BE2C (cell line): ENCODE data around the gene POR.

ENCODE experiments used
- DNase-seq: peaks from one replicate; pipeline ENCODE4 v3.0.0-alpha.2; 2020
- H3K27me3 ChIP-seq: fragments of 250-450 bp; sonication (Bioruptor Pico); 2 replicates; pipeline ENCODE4 v1.5.1; 2020; ENCODE audit warnings: mild to moderate bottlenecking
- H3K36me3 ChIP-seq: fragments of 250-450 bp; sonication (Bioruptor Pico); 2 replicates; pipeline ENCODE4 v1.5.1; 2020; ENCODE audit warnings: mild to moderate bottlenecking
- H3K4me1 ChIP-seq: fragments of 250-450 bp; sonication (Bioruptor Pico); 2 replicates; pipeline ENCODE4 v1.5.1; 2020
- H3K4me3 ChIP-seq: 2 replicates; pipeline ENCODE4 v1.5.1; 2011; ENCODE audit warnings: low read depth, low read length
- H3K9me3 ChIP-seq: fragments of 250-450 bp; sonication (Bioruptor Pico); 2 replicates; pipeline ENCODE4 v1.5.1; 2020
- CTCF ChIP-seq: IDR thresholded peaks from 2 replicates; pipeline ENCODE4 v1.5.1; 2012; ENCODE audit warnings: mild to moderate bottlenecking, low read depth, low read length

Gene POR

GRCh38 chr7:75993689-75994387 lies 78.9 kb downstream of the POR start:
- peak overlapping the region; percentile 81 for H3K4me3 ChIP-seq
- no peak for TF ChIP-seq CTCF
- H3K27me3 ChIP-seq = no peaks in the 10 kb centered on the region
- H3K36me3 ChIP-seq = no peaks in the 10 kb centered on the region
- no peaks in the 10 kb centered on the region for H3K9me3 ChIP-seq
- peak; percentile 72 for DNase-seq
- no peaks in the 10 kb centered on the region for H3K4me1 ChIP-seq

GRCh38 chr7:75994388-75995051 lies 79.6 kb downstream of the POR start, which contains the start of gene TMEM120A:
Gene TMEM120A, minus strand, starts transcription at chr7:75994595. Its CDS starts 25 bp downstream, at chr7:75994570.
- 0 out of 2 replicates have a peak, but pooled peaks have one; percentile 15 for TF ChIP-seq CTCF
- Histone ChIP-seq H3K4me3 (peak within 1 kb of the TSS; percentile 81), H3K4me1 (no peaks in the 10 kb centered on the region), H3K36me3 (no peaks in the 10 kb centered on the region), H3K27me3 (no peaks in the 10 kb centered on the region), H3K9me3 (no peaks in the 10 kb centered on the region)
- DNase-seq = peak; percentile 99

- Histone ChIP-seq H3K9me3 (no peaks in the 10 kb centered on the region), H3K36me3 (no peaks in the 10 kb centered on the region), H3K27me3 (no peaks in the 10 kb centered on the region), H3K4me1 (no peaks in the 10 kb centered on the region), H3K4me3 (peak overlapping the region; percentile 81)
- no peak for TF ChIP-seq CTCF
- no peak for DNase-seq
These were observed 80.1 kb downstream of the POR start for GRCh38 chr7:75995052-75995471.

GRCh38 chr7:75995996-75996395 lies 81.0 kb downstream of the POR start:
- H3K4me1 ChIP-seq = no peaks in the 10 kb centered on the region
- no peaks in the 10 kb centered on the region for H3K9me3 ChIP-seq
- TF ChIP-seq CTCF = no peak
- no peak for DNase-seq
- H3K27me3 ChIP-seq = no peaks in the 10 kb centered on the region
- H3K36me3 ChIP-seq = no peaks in the 10 kb centered on the region
- no peak overlapping the region for H3K4me3 ChIP-seq

- TF ChIP-seq CTCF = no peak
- no peaks in the 10 kb centered on the region for H3K4me1 ChIP-seq
These were observed 81.5 kb downstream of the POR start for GRCh38 chr7:75996476-75996875.

GRCh38 chr7:75998038-75998437 lies 83.1 kb downstream of the POR start:
- Histone ChIP-seq H3K9me3 (no peaks in the 10 kb centered on the region), H3K36me3 (no peaks in the 10 kb centered on the region; the same call in 1 of the 2 replicates), H3K4me3 (no peak overlapping the region), H3K27me3 (no peaks in the 10 kb centered on the region), H3K4me1 (no peaks in the 10 kb centered on the region)
- no peak for TF ChIP-seq CTCF
- DNase-seq = no peak

More at GRCh38 chr7:75996476-75996875, 81.5 kb downstream of the POR start:
- Histone ChIP-seq H3K9me3 (no peaks in the 10 kb centered on the region), H3K27me3 (no peaks in the 10 kb centered on the region), H3K4me3 (no peak overlapping the region), H3K36me3 (no peaks in the 10 kb centered on the region)
- no peak for DNase-seq
